MCF 10A (cell line): ENCODE data around the gene TMCC1. TPM values are rescaled to one million over a fixed set of nuclear protein-coding genes. Genes with fewer than 3 reads are reported as not detected.

Source experiments
- BruUV-seq: library from RNA; stranded (reverse); fragments of 400-500 nt; replicated peaks from 2 replicates; lab custom pipeline; 2021; lab: Mats Ljungman, UMichigan
- CTCF ChIA-PET: fragments of 300-600 bp; sonication (Branson Sonifier 250); formaldehyde crosslinking; extraction: SDS; loops from one replicate; lab custom pipeline; 2021; ENCODE audit warnings: antibody characterized with exemption, inconsistent platforms; lab: Yijun Ruan, JAX
- POLR2A ChIA-PET: fragments of 300-600, 350-650 bp; sonication (Branson Sonifier 250); formaldehyde crosslinking; extraction: SDS; loops from one replicate; lab custom pipeline; 2020; ENCODE audit warnings: antibody characterized with exemption, inconsistent platforms; lab: Yijun Ruan, JAX
- DNase-seq: peaks from one replicate; pipeline ENCODE4 v3.0.0-alpha.2; 2018; ENCODE audit not compliant: unreplicated experiment
- H3K27ac Mint-ChIP-seq: one replicate; pipeline ENCODE4 v1.8.0; 2022; ENCODE audit warnings: mild to moderate bottlenecking, low read depth, mixed read lengths; ENCODE audit not compliant: unreplicated experiment
- H3K27me3 Mint-ChIP-seq: one replicate; pipeline ENCODE4 v1.8.0; 2022; ENCODE audit warnings: mixed read lengths; ENCODE audit not compliant: insufficient read depth, unreplicated experiment
- H3K36me3 Mint-ChIP-seq: one replicate; pipeline ENCODE4 v1.8.0; 2022; ENCODE audit warnings: mild to moderate bottlenecking, moderate library complexity, mixed read lengths; ENCODE audit not compliant: insufficient read depth, unreplicated experiment
- H3K4me1 Mint-ChIP-seq: one replicate; pipeline ENCODE4 v1.8.0; 2022; ENCODE audit warnings: mixed read lengths; ENCODE audit not compliant: insufficient read depth, unreplicated experiment
- H3K4me3 Mint-ChIP-seq: one replicate; pipeline ENCODE4 v1.8.0; 2022; ENCODE audit warnings: mild to moderate bottlenecking, moderate library complexity, mixed read lengths; ENCODE audit not compliant: unreplicated experiment
- H3K9me3 Mint-ChIP-seq: one replicate; pipeline ENCODE4 v1.8.0; 2022; ENCODE audit warnings: mixed read lengths; ENCODE audit not compliant: unreplicated experiment
- intact Hi-C: fragments of 100-400 bp; cut with micrococcal nuclease; formaldehyde crosslinking; loops from 2 replicates; pipeline ENCODE4 v1.14.1; 2022
- total RNA-seq: library from RNA; stranded (reverse); gene quantifications from 2 replicates; pipeline ENCODE4 v1.2.3, GENCODE V29; 2022
- TF ChIP-seq, protein P1 (sequence below): fragments of 200-600 bp; IDR thresholded peaks from one replicate; pipeline ENCODE4 v1.8.0; 2022; ENCODE audit warnings: antibody characterized with exemption, mild to moderate bottlenecking; ENCODE audit not compliant: unreplicated experiment

The TMCC1 gene
- total RNA-seq, 1 experiment from 2014 or later = 31.2 TPM

DNA sequence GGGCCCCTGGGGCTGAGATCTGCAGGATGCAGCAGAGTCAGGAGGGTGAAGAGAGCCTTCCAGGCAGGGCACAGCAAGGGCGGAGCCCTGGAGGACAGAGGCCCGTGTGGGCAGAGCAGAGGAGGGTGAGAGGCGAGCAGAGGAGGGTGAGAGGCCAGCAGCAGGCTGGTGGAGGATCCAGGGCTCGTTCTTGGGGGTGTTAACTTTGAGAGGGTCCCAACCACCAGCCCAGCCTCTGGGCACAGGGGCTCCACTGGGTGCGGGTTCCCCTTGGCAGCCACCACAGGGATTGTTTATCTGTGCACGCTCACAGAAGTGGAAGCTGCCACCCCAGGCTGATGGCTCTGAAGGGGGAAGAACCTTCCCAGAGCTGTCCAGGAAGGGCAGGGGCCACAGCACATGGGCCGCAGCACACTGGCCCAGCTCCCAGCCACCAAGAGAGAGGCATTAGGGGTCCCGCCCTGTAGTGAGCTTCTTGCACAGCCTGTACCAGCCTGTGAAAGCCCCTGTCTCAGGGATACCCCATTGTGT is 277.7 kb downstream of the TMCC1 start:
- ChIA-PET CTCF (interaction anchor here (0.5 kb wide), 1 partner anchor 791 kb away, joined by 3 read pairs; no protein-coding TSS in a partner anchor), POLR2A (no interaction called here)
- TF ChIP-seq, protein P1, sequence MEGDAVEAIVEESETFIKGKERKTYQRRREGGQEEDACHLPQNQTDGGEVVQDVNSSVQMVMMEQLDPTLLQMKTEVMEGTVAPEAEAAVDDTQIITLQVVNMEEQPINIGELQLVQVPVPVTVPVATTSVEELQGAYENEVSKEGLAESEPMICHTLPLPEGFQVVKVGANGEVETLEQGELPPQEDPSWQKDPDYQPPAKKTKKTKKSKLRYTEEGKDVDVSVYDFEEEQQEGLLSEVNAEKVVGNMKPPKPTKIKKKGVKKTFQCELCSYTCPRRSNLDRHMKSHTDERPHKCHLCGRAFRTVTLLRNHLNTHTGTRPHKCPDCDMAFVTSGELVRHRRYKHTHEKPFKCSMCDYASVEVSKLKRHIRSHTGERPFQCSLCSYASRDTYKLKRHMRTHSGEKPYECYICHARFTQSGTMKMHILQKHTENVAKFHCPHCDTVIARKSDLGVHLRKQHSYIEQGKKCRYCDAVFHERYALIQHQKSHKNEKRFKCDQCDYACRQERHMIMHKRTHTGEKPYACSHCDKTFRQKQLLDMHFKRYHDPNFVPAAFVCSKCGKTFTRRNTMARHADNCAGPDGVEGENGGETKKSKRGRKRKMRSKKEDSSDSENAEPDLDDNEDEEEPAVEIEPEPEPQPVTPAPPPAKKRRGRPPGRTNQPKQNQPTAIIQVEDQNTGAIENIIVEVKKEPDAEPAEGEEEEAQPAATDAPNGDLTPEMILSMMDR = no peak
- no peak overlapping the region for H3K4me3 Mint-ChIP-seq
- H3K27me3 Mint-ChIP-seq = no peaks in the 10 kb centered on the region
- no peaks in the 10 kb centered on the region for H3K9me3 Mint-ChIP-seq
- peaks cover 6% of the 10 kb centered on the region for H3K36me3 Mint-ChIP-seq
- BruUV-seq = no TSS peak
- H3K4me1 Mint-ChIP-seq = no peaks in the 10 kb centered on the region
- intact Hi-C loops = no loop called here
- H3K27ac Mint-ChIP-seq = no peak overlapping the region
- no peak for DNase-seq

DNA sequence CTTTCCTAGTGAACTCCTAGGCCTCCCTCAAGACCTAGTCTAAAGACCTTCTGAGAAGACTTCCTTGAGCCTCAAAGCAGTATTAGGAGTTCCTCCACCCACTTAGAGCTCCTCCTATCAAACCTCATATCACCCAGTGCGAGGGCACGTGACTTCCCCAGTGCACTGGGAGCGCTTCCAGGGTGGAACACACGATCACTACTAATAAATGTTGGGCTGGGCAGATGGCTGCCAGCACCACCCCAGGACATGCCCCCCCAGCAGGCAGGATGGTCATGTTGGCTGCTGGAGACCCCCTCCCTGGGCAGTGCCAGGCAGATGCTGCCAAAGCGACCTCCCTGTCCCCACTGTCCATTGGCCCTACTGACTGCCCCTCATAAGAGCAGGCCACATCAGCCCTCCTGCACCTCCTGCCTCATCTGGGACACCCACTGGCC is 278.6 kb downstream of the TMCC1 start:
- intact Hi-C loops = no loop called here
- Mint-ChIP-seq H3K4me1 (no peaks in the 10 kb centered on the region), H3K4me3 (no peak overlapping the region), H3K27me3 (no peaks in the 10 kb centered on the region), H3K27ac (no peak overlapping the region), H3K36me3 (peaks cover 6% of the 10 kb centered on the region), H3K9me3 (no peaks in the 10 kb centered on the region)
- POLR2A ChIA-PET = no interaction called here
- TF ChIP-seq, protein P1 = no peak
- no peak for DNase-seq
- CTCF ChIA-PET = no interaction called here
- no TSS peak for BruUV-seq

DNA sequence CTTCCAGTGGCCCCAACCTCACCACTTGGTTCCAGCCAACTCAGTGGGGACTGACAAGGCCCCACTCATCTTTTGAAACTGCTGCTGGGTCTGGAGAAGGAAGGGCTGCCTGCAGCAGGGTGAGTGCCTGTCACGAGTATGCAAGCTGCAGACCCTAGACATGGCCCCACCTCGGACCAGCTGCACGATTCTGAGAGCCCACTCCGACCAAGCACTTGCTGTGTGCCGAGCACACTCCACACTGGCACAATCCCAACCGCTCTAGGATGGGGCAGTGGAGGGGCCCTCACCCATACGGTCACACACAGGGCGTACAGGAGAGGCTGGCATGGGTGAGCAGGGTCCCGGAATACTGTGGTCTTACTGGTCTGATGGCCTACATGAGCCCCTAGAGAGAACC is 279.1 kb downstream of the TMCC1 start:
- TF ChIP-seq, protein P1 = no peak
- Mint-ChIP-seq H3K27me3 (no peaks in the 10 kb centered on the region), H3K27ac (no peak overlapping the region), H3K4me3 (no peak overlapping the region), H3K36me3 (peaks cover 6% of the 10 kb centered on the region), H3K9me3 (no peaks in the 10 kb centered on the region), H3K4me1 (no peaks in the 10 kb centered on the region)
- intact Hi-C loops = no loop called here
- ChIA-PET POLR2A (interaction anchor here (0.7 kb wide), 1 partner anchor 967 kb away, joined by 3 read pairs; no protein-coding TSS in a partner anchor), CTCF (no interaction called here)
- no TSS peak for BruUV-seq
- no peak for DNase-seq

DNA sequence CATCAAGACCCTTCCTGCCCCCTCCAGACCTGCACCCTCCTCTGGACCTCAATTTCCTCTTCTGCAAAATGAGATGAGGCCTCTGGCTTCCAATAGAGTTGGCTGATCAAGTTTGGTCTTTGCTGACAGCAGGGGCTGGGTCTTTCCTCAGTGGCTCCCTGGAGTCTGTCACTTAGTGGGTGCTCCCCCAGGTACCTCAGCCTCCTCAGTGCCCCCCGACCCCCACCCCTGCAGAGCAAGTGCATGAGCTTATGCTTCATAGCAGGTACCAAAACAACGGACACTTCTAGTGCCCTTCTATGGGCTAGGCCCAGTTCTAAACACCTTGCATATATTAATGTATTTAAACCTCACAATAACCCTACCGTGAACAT is 280.2 kb downstream of the TMCC1 start:
- TF ChIP-seq, protein P1 = no peak
- intact Hi-C loops = no loop called here
- H3K9me3 Mint-ChIP-seq = no peaks in the 10 kb centered on the region

More for the DNA sequence above, 280.2 kb downstream of the TMCC1 start:
- Mint-ChIP-seq H3K27me3 (no peaks in the 10 kb centered on the region), H3K36me3 (no peaks in the 10 kb centered on the region), H3K4me1 (no peaks in the 10 kb centered on the region), H3K4me3 (no peak overlapping the region), H3K27ac (no peak overlapping the region)
- BruUV-seq = no TSS peak
- POLR2A ChIA-PET = no interaction called here
- DNase-seq = no peak
- CTCF ChIA-PET = interaction anchor here (0.6 to 0.7 kb wide), 2 partner anchors 23 to 83 kb away, joined by 4 to 5 read pairs; no protein-coding TSS in a partner anchor
